Stomach (tissue), 4 donors: ENCODE data around the gene RIMS3.

Source experiments
- POLR2AphosphoS5 ChIP-seq, 3 donors: sonication (generic); formaldehyde crosslinking; IDR thresholded peaks; one replicate each; pipeline ENCODE4 v1.6.1; 2016; ENCODE audit warnings: antibody characterized with exemption in 3 of 3
- TF ChIP-seq, protein P1 (sequence below), 7 experiments: fragments of 450-650 bp in 4 of 7; fragments of 200-600 bp in 3 of 7; sonication (generic) in 3 of 7; IDR thresholded peaks; one replicate each; pipeline ENCODE4 v1.5.1; 2016 to 2019; ENCODE audit warnings: antibody characterized with exemption in 7 of 7, control low read depth in 2 of 7, mild to moderate bottlenecking in 1 of 7

DNA sequence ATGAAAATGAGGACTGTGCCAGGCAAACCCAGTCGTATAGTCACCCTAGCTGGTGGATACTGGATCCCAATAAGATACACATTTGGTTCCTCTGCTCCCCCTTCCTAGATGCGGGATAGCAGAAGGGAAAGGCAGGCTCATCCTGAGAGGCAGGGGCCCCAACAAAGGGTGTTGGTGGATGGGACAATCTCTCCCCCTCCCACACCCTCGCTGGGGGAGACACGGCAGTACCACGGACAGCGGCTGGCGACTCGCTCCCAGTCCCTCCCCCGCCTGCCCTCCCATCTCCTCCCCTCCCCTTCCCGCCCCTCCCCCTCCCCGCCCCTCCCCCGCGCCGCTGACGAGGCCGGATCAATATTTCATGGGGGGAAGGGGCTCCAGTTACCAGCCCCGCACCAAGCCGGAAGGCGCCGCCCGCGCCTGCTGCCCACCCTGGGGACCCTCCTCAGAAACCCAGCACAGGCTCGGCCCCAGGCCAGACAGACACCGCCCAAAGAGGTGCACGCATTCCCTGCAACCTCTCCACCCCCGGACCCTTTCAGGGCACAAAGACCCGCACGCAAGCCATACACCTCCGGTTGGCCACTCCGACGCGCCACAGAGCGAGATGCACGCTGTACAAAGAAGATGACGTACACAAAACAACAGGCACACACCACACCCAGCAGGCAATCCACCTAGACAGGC is 11.5 kb downstream of the RIMS3 start:
- TF ChIP-seq, protein P1, sequence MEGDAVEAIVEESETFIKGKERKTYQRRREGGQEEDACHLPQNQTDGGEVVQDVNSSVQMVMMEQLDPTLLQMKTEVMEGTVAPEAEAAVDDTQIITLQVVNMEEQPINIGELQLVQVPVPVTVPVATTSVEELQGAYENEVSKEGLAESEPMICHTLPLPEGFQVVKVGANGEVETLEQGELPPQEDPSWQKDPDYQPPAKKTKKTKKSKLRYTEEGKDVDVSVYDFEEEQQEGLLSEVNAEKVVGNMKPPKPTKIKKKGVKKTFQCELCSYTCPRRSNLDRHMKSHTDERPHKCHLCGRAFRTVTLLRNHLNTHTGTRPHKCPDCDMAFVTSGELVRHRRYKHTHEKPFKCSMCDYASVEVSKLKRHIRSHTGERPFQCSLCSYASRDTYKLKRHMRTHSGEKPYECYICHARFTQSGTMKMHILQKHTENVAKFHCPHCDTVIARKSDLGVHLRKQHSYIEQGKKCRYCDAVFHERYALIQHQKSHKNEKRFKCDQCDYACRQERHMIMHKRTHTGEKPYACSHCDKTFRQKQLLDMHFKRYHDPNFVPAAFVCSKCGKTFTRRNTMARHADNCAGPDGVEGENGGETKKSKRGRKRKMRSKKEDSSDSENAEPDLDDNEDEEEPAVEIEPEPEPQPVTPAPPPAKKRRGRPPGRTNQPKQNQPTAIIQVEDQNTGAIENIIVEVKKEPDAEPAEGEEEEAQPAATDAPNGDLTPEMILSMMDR (IDR thresholded peaks at IDR 0.05), result no peak
- no peak for TF ChIP-seq POLR2AphosphoS5 (IDR thresholded peaks at IDR 0.05)
